Measurements from ENCODE around the gene NPIPB12.
"Not testable (repeated sequence)": the region's sequence is repeated elsewhere in the genome, so short reads cannot be mapped to it uniquely, and the experiment has no call there.

NPIPB12 gene

GRCh38 chr16:29506308-29506707 lies at the start of gene NPIPB12:
Gene NPIPB12 (minus strand): TSS chr16:29506408.
- not testable (repeated sequence) for DNase-seq (ENCODE audit: low read depth)

- DNase-seq (ENCODE audit: low read depth), result not testable (repeated sequence)
Measured at GRCh38 chr16:29521520-29521919, 15.3 kb upstream of the NPIPB12 start.

- DNase-seq (ENCODE audit: low read depth), result not testable (repeated sequence)
Measured at GRCh38 chr16:29482276-29482675, 23.9 kb downstream of the NPIPB12 start.

- not testable (repeated sequence) for DNase-seq (ENCODE audit: low read depth)
Measured at GRCh38 chr16:29472065-29472464, 34.1 kb downstream of the NPIPB12 start.

DNA sequence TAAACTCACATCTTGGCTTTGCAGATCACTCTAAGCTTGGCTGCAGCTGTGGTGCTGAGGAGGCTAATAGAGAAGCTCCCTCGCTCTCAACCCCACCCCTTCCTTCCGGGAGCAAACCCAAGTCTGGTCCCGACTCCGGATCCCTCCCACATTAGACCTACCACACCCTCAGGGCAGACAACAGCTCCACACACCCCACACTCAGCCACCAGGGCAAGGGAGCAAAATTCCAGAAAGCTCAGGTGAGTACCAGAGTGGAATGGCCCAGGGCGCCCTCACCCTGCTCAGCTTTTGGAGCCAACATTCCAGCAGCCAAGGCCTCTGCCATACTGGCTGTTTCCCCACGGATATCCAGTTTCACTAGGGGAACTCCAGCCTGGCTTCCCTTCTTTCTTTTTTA lies 36.5 kb downstream of the NPIPB12 start:
- peak; percentile 21 for DNase-seq (ENCODE audit: low read depth)

DNA sequence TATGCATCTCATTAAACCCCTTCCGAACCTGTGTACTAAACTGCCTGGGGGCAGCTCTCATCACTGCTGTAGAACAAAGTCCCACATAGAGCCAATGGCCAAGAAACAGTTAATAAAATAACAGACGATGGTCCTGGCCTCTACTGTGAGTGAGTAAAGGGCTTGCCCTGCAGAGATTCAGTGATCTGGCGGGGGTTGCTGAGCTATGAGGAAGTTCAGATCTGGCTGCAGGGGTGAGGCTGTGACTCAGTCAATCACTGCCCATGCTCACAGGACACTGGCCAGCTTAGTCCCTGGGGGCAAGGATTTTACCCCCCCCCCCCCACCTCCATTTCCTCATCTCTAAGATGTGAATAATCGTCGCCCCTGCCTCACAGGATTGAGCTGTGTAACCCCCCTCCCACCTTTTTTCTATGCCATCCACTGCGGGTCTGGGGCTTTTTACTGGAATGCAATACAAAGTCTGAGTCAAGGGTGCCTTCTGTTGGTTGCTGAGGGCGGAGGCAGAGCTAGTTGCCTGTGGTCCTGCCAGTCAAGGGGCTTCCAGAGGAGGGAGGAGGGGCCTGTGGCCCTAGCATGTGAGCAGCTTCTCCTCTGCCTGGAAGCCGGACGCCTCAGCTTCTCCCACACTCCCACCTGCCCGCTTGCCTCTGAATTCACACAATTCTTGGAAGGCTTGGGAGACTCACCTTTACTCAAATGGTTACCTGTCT lies 38.4 kb downstream of the NPIPB12 start:
- DNase-seq (ENCODE audit: low read depth), result not testable (repeated sequence)

DNA sequence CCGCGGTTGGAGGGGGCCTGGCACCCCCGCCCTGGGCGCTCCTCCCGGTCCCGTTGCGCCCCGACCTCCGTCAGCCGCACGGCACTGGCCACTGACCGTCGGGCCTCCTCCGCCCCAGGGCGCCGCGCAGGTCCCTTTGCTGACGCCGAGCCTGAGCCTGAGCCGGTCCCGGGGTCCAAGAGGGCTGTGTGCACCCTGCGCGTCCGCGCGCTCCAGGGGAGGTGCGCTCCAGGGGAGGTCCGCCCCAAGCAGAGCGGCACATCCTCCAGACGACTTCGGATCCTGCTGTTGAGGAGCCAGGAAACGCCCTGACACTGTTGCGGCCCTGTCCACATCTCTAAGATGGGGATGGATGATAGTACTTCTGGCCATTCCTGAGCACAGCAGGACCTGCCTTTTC lies 39.3 kb downstream of the NPIPB12 start:
- not testable (repeated sequence) for DNase-seq (ENCODE audit: low read depth)

- not testable (repeated sequence) for DNase-seq (ENCODE audit: low read depth)
Measured at GRCh38 chr16:29465985-29466824, 40.0 kb downstream of the NPIPB12 start.

GRCh38 chr16:29460647-29461030 lies 45.6 kb downstream of the NPIPB12 start:
- DNase-seq (ENCODE audit: low read depth), result not testable (repeated sequence)

DNA sequence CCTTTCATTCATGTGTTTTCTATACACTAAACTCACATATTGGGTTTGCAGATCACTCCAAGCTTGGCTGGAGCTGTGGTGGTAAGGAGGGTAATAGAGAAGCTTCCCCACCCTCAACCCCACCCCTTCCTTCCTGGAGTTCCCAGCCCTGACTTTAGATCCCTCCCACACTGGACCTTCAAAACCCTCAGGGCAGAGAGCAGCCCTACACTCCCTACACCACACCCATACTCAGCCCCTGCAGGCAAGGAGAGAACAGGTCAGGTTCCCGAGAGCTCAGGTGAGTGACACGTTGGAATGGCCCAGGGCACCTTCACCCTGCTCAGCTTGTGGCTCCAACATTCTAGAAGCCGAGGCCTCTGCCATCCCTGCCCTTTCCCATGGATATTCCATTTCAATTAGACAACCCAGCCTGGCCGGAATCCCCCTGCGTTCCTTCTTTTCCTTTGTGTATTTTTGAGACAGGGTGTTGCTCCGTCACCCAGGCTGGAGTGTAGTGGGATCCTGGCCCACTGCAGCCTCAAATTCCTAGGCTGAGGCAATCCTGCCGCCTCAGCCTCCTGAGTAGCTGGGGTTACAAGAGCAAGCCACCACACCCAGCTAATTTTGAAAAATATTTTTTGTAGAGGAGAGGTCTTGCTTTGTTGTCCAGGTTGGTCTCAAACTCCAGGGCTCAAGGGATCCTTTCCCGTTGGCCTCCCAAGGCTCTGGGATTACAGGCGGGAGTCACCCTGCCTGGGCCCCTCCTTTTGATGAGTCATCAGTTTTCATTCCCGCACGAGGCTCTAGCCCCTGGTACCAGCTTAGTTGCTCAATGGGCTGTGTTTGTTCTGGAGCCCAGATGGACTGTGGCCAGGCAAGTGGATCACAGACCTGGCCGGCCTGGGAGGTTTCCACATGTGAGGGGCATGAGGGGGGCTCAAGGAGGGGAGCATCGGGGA lies 46.2 kb downstream of the NPIPB12 start, which contains the start of gene SULT1A4:
SULT1A4 (plus strand) TSS at position 208 of the 941 bp plus-strand sequence. CDS start 1,473 bp downstream, outside the sequence.
- DNase-seq (ENCODE audit: low read depth), result not testable (repeated sequence)

- DNase-seq (ENCODE audit: low read depth), result not testable (repeated sequence)
Measured at GRCh38 chr16:29457660-29458059, 48.5 kb downstream of the NPIPB12 start.

DNA sequence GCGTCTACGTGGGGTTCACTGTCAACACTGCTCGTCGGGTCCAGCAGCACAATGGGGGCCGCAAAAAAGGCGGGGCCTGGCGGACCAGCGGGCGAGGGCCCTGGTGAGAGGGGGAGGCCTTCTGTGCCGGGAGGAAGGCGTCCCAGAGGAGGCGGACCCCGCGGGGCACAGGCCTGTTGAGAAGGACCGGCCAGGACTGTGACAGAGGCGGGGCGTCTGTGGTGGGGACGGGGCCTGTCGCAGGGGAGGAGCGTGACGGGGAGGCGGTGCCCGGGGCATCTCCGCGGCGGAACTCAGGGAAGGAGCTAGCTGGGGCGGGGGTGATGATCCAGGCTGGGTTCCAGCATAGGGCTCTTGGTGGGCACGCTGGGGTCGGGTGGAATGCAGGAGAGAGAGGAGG lies 51.4 kb downstream of the NPIPB12 start:
- DNase-seq (ENCODE audit: low read depth), result not testable (repeated sequence)

DNA sequence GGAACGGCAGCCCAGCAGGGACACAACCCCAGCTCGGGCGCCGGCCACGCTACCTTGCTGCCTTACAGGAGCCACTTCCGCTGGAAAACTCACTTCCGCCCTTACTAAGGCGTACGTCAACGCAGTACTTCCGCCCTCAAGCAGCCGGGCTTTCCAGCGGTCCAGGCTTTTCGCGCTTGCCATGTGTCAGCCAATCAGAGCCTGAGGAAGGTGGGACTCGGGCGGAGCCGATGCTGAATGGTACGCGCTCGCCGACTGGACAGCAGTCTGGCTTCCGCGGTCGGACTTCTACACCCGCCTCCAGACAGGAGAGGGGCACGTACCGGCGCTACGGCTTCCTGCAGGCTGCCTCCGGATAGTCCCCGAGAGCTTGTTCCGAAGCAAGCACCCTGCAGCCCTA lies 51.9 kb downstream of the NPIPB12 start, which contains the start of the genes BOLA2 and SLX1B:
BOLA2 (minus strand) TSS at position 83 of the 400 bp plus-strand sequence. CDS start 98 bp downstream, outside the sequence.
SLX1B (plus strand) TSS at position 265 of the 400 bp plus-strand sequence.
- not testable (repeated sequence) for DNase-seq (ENCODE audit: low read depth)

DNA sequence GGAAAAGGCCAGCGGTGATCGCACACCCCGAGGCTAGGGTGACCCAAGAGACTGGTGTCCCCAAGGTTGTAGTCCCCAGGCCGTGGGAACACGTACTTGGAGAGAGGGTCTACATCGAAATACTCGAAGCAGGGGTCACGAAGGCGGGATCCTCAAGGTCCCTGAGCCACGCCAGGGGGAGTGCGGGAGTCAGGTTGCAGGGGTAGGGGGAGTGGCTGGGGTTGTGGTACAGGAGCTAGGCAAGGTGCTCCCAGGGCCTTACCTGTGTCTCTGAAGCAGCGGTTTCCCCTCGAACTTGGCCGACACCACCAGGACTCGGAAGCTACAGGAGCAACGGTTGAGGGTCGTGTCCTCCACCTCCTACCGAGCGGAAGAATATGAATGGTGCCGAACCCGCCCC lies 52.5 kb downstream of the NPIPB12 start:
- DNase-seq (ENCODE audit: low read depth), result not testable (repeated sequence)

Measured in stimulated activated CD4-positive, alpha-beta T cell treated with anti-CD3 and anti-CD28 coated beads, Interleukin-2, amount 100 ng/mL, for 4 hours (primary cell).